Body of pancreas (tissue), 4 donors: ENCODE measurements around the gene MYOZ2.
"Not testable (repeated sequence)": the region's sequence is repeated elsewhere in the genome, so short reads cannot be mapped to it uniquely, and the experiment has no call there.

Experiments used
- CTCF ChIP-seq, 7 experiments: fragments of 450-650 bp in 4 of 7; fragments of 200-600 bp in 3 of 7; sonication (generic) in 3 of 7; IDR thresholded peaks; one replicate each; pipeline ENCODE4 v1.5.1; 2016 to 2019; ENCODE audit warnings: antibody characterized with exemption in 7 of 7
- POLR2A ChIP-seq, 3 donors: fragments of 450-650 bp; IDR thresholded peaks; one replicate each; pipeline ENCODE4 v1.6.1; 2016; ENCODE audit warnings: antibody characterized with exemption in 3 of 3, mild to moderate bottlenecking in 2 of 3

GRCh38 chr4:119141283-119141682, 5.7 kb downstream of the MYOZ2 start:
- not testable (repeated sequence) for TF ChIP-seq CTCF, POLR2A (IDR thresholded peaks at IDR 0.05)
